ENCODE results near the gene ARMH2. TPM values are rescaled to one million over a fixed set of nuclear protein-coding genes. Genes with fewer than 3 reads are reported as not detected.
A peak's percentile ranks its signal among the peaks of the same experiment; 100 is the strongest.

The ARMH2 gene
- total RNA-seq, 3 donors from 2014 or later: not detected

DNA sequence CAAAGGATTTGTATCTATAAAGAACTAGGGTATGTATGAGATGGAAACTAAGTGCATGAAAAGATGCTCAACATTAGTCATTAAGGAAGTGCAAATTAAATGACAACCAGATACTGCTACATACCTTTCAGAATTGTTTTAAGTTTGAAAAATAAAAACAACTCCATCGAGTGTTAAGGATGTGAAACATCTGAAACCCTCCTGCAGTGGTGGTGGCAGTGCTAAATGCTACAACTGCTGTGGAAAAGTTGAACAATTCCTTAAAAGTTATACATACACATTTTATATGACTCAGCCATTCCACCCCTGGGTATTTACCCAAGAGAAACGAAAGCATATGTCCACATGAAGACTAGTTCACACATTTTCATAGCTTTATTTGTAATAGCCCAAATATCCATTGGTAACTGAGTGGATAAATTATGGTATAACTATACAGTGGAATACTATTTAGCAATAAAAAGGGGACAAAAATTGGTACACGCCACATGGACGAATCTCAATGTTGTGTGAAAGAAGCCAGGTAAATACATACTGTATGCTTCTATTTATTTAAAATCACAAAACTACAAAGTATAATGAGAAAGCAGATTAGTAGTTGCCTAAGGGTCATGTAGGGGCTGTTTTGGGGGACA lies 10.6 kb downstream of the ARMH2 start:
- Histone ChIP-seq H3K27me3 (no peaks in the 10 kb centered on the region), H3K27ac (no peak overlapping the region), H3K9me3 (no peaks in the 10 kb centered on the region), H3K4me1 (no peaks in the 10 kb centered on the region), H3K36me3 (peaks cover 7% of the 10 kb centered on the region), H3K4me3 (no peak overlapping the region)
- no peak for DNase-seq (ENCODE audit: low spot score in 2 of 2)
- TF ChIP-seq POLR2A (IDR thresholded peaks at IDR 0.05): no peak
- TF ChIP-seq POLR2AphosphoS5 (IDR thresholded peaks at IDR 0.05): no peak
- intact Hi-C loops (cut with DNase I; ENCODE audit: low total_unique reads): no loop called here

DNA sequence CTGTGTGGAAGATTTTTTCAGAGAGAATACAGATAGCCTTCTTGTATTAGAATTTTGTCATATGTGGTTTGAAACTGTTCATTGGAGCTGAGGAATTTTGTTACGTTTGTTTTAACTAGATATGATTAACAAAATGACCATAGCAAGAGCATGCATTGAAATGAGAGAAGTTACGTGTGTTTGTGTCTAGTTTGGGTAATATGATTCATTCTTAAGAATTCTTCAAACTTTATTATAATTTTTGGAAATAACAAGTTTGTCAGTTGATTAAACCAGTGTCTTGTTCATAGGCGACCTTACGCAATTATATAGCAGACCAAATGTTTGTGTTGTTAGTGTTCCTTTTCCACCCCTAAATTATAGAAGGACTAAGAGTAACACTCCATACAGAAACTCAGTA lies 18.5 kb downstream of the ARMH2 start:
- Histone ChIP-seq H3K27ac (no peak overlapping the region), H3K4me3 (no peak overlapping the region), H3K9me3 (no peaks in the 10 kb centered on the region), H3K36me3 (peaks cover 8% of the 10 kb centered on the region), H3K4me1 (no peaks in the 10 kb centered on the region), H3K27me3 (no peaks in the 10 kb centered on the region)
- TF ChIP-seq, protein P1, sequence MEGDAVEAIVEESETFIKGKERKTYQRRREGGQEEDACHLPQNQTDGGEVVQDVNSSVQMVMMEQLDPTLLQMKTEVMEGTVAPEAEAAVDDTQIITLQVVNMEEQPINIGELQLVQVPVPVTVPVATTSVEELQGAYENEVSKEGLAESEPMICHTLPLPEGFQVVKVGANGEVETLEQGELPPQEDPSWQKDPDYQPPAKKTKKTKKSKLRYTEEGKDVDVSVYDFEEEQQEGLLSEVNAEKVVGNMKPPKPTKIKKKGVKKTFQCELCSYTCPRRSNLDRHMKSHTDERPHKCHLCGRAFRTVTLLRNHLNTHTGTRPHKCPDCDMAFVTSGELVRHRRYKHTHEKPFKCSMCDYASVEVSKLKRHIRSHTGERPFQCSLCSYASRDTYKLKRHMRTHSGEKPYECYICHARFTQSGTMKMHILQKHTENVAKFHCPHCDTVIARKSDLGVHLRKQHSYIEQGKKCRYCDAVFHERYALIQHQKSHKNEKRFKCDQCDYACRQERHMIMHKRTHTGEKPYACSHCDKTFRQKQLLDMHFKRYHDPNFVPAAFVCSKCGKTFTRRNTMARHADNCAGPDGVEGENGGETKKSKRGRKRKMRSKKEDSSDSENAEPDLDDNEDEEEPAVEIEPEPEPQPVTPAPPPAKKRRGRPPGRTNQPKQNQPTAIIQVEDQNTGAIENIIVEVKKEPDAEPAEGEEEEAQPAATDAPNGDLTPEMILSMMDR (IDR thresholded peaks at IDR 0.05): no peak
- TF ChIP-seq POLR2AphosphoS5 (IDR thresholded peaks at IDR 0.05) (no peak), POLR2A (IDR thresholded peaks at IDR 0.05) (no peak)
- DNase-seq (ENCODE audit: low spot score in 2 of 2): no peak
- intact Hi-C loops (cut with DNase I; ENCODE audit: low total_unique reads): no loop called here

DNA sequence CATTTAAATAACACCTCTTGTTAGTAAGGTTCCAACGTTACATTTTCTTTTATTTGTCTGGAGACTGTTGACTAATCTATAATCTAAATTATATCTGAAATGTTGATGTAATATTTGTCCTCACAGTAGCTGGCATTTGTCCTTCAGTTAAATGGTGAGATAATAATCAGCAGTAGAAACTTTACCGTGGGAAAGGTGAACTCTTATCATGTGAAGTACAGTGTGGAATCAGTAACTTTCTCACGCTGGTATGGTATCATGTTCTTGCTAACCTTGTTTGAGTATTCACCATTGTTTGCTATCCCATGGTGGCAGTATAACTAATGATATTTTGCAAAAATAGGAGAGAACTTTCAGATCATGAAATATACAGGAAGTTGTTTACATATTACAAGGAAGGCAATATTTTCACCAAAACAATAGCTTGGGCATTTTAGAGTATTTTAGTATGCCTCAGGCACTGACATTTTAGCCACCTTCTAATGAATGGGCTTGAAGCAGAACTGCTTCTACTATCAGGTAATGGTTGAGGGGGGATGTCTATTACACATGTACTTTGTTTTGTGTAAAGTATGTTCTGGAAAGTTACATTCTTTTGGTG lies 19.2 kb downstream of the ARMH2 start:
- Histone ChIP-seq H3K4me3 (peak overlapping the region in 1 of 3 donors; percentile 25), H3K27ac (no peak overlapping the region), H3K36me3 (peaks cover 3% of the 10 kb centered on the region), H3K4me1 (no peaks in the 10 kb centered on the region), H3K27me3 (no peaks in the 10 kb centered on the region), H3K9me3 (no peaks in the 10 kb centered on the region)
- DNase-seq (ENCODE audit: low spot score in 2 of 2): no peak
- intact Hi-C loops (cut with DNase I; ENCODE audit: low total_unique reads): no loop called here
- TF ChIP-seq, protein P1 (IDR thresholded peaks at IDR 0.05): no peak
- TF ChIP-seq POLR2A (IDR thresholded peaks at IDR 0.05) (no peak), POLR2AphosphoS5 (IDR thresholded peaks at IDR 0.05) (no peak)

DNA sequence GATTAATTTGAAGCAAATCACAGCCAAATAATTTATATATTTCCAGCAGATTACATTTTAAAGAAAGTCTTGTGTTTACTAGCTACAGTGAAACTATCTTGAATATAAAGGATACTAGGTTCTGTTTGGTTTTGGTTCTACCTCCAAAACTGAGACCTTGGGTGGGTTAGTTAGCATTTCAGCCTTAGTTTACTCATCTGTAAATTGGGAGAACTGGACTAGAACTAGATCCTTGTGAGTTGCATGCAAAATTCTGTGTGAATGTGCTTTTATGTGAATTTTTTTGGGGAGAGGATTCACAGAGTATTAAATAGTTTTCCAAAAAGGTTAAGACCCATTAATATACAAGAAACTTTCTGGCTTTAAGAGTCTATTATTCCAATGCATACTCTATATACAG lies 19.8 kb downstream of the ARMH2 start:
- DNase-seq (ENCODE audit: low spot score in 2 of 2): no peak
- Histone ChIP-seq H3K4me1 (no peaks in the 10 kb centered on the region), H3K27me3 (no peaks in the 10 kb centered on the region), H3K36me3 (peaks cover 3% of the 10 kb centered on the region), H3K9me3 (no peaks in the 10 kb centered on the region), H3K27ac (no peak overlapping the region), H3K4me3 (no peak overlapping the region)
- TF ChIP-seq POLR2A (IDR thresholded peaks at IDR 0.05) (no peak), POLR2AphosphoS5 (IDR thresholded peaks at IDR 0.05) (no peak)
- TF ChIP-seq, protein P1 (IDR thresholded peaks at IDR 0.05): no peak
- intact Hi-C loops (cut with DNase I; ENCODE audit: low total_unique reads): no loop called here

DNA sequence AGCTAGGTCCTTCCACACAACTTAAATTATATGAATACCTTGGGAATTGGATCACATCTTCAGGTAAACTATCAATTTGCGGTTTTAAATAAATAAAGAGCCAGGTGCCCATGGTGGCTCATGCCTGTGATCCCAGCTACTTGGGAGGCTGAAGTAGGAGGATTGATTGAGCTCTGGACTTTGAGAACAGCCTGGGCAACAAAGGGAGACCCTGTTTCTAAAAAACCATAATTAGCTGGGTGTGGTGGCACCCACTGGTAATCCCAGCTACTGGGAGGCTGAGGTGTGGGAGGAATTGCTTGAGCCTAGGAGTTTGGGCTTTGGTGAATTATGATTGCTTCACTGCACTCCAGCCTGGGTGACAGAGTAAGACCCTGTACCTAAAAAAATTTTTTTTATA lies 20.6 kb downstream of the ARMH2 start:
- Histone ChIP-seq H3K27ac (no peak overlapping the region), H3K27me3 (no peaks in the 10 kb centered on the region), H3K36me3 (peaks cover 3% of the 10 kb centered on the region), H3K4me1 (no peaks in the 10 kb centered on the region), H3K4me3 (no peak overlapping the region), H3K9me3 (no peaks in the 10 kb centered on the region)
- TF ChIP-seq POLR2A (IDR thresholded peaks at IDR 0.05) (no peak), POLR2AphosphoS5 (IDR thresholded peaks at IDR 0.05) (no peak)
- TF ChIP-seq, protein P1 (IDR thresholded peaks at IDR 0.05): no peak
- intact Hi-C loops (cut with DNase I; ENCODE audit: low total_unique reads): no loop called here
- no peak for DNase-seq (ENCODE audit: low spot score in 2 of 2)
